Loucy (cell line): Measurements from ENCODE around the gene GPR156.

ENCODE experiments used
- H2AFZ ChIP-seq: fragments of 200-600 bp; sonication (generic); 2 replicates; pipeline ENCODE4 v1.6.0; 2016; ENCODE audit warnings: antibody characterized with exemption, mild to moderate bottlenecking, low read length, moderate library complexity
- H3F3A ChIP-seq: fragments of 200-600 bp; 2 replicates; pipeline ENCODE4 v1.6.0; 2016; ENCODE audit warnings: antibody characterized with exemption, low read depth, mild to moderate bottlenecking
- H3K27me3 ChIP-seq: fragments of 200-600 bp; sonication (generic); 2 replicates; pipeline ENCODE4 v1.6.1; 2014; ENCODE audit warnings: low read length, mild to moderate bottlenecking; ENCODE audit not compliant: insufficient read depth, poor library complexity, severe bottlenecking
- H3K36me3 ChIP-seq: fragments of 200-600 bp; sonication (generic); 2 replicates; pipeline ENCODE4 v1.6.1; 2016; ENCODE audit warnings: low read length; ENCODE audit not compliant: insufficient read depth
- H3K4me1 ChIP-seq: fragments of 200-600 bp; sonication (generic); 2 replicates; pipeline ENCODE4 v1.5.1; 2014; ENCODE audit warnings: low read length, mild to moderate bottlenecking; ENCODE audit not compliant: insufficient read depth, poor library complexity, severe bottlenecking
- H3K4me2 ChIP-seq: fragments of 200-600 bp; sonication (generic); 2 replicates; pipeline ENCODE4 v1.6.0; 2014; ENCODE audit warnings: antibody characterized with exemption, low read length, low read depth, mild to moderate bottlenecking; ENCODE audit not compliant: poor library complexity, severe bottlenecking
- H3K4me3 ChIP-seq: fragments of 200-600 bp; sonication (generic); 2 replicates; pipeline ENCODE4 v1.5.1; 2014; ENCODE audit warnings: low read length, mild to moderate bottlenecking, mixed read lengths; ENCODE audit not compliant: poor library complexity, severe bottlenecking
- H3K79me2 ChIP-seq: fragments of 200-600 bp; sonication (generic); 2 replicates; pipeline ENCODE4 v1.6.1; 2014; ENCODE audit warnings: low read length; ENCODE audit not compliant: insufficient read depth
- H3K9ac ChIP-seq: fragments of 200-600 bp; sonication (generic); 2 replicates; pipeline ENCODE4 v1.6.0; 2014; ENCODE audit warnings: mild to moderate bottlenecking, low read depth, low read length, moderate library complexity; ENCODE audit not compliant: poor library complexity, severe bottlenecking
- H3K9me2 ChIP-seq: fragments of 200-600 bp; sonication (generic); replicated peaks from 2 replicates; pipeline ENCODE4 v1.6.1; 2016; ENCODE audit warnings: low read depth, low read length, mixed read lengths
- H3K9me3 ChIP-seq: fragments of 200-600 bp; sonication (generic); 2 replicates; pipeline ENCODE4 v1.6.1; 2014; ENCODE audit warnings: mild to moderate bottlenecking, antibody characterized with exemption, low read length, low read depth; ENCODE audit not compliant: insufficient read depth
- H4K20me1 ChIP-seq: fragments of 200-600 bp; sonication (generic); 2 replicates; pipeline ENCODE4 v1.6.0; 2014; ENCODE audit warnings: antibody characterized with exemption, low read length, mild to moderate bottlenecking; ENCODE audit not compliant: insufficient read depth, poor library complexity, severe bottlenecking
- CTCF ChIP-seq: fragments of 200-600 bp; sonication (generic); conservative IDR thresholded peaks from 2 replicates; pipeline ENCODE4 v1.5.1; 2014; ENCODE audit warnings: mild to moderate bottlenecking, antibody characterized with exemption, low read length
- EZH2phosphoT487 ChIP-seq: fragments of 200-600 bp; IDR thresholded peaks from 2 replicates; pipeline ENCODE4 v1.6.1; 2018; ENCODE audit warnings: antibody characterized with exemption, mild to moderate bottlenecking, moderate library complexity, borderline replicate concordance

Gene GPR156

GRCh38 chr3:120129051-120129450, 156.0 kb downstream of the GPR156 start:
- no peaks in the 10 kb centered on the region for H3K36me3 ChIP-seq
- no peak overlapping the region for H3K4me3 ChIP-seq
- H3K9me2 ChIP-seq = no peaks in the 10 kb centered on the region
- no peaks in the 10 kb centered on the region for H3K9me3 ChIP-seq
- no peak for TF ChIP-seq EZH2phosphoT487
- TF ChIP-seq CTCF = no peak
- no peak overlapping the region for H3K4me2 ChIP-seq
- H3K79me2 ChIP-seq = no peaks in the 10 kb centered on the region
- H3K27me3 ChIP-seq = no peaks in the 10 kb centered on the region
- no peaks in the 10 kb centered on the region for H3F3A ChIP-seq
- H3K9ac ChIP-seq = no peak overlapping the region
- no peaks in the 10 kb centered on the region for H4K20me1 ChIP-seq
- no peak overlapping the region for H2AFZ ChIP-seq
- no peaks in the 10 kb centered on the region for H3K4me1 ChIP-seq

GRCh38 chr3:120125992-120126391, 159.0 kb downstream of the GPR156 start:
- no peaks in the 10 kb centered on the region for H3F3A ChIP-seq
- H3K4me3 ChIP-seq = no peak overlapping the region
- H3K4me2 ChIP-seq = no peak overlapping the region
- H3K9me2 ChIP-seq = no peaks in the 10 kb centered on the region
- H3K27me3 ChIP-seq = no peaks in the 10 kb centered on the region
- H3K36me3 ChIP-seq = no peaks in the 10 kb centered on the region
- no peaks in the 10 kb centered on the region for H3K9me3 ChIP-seq
- H3K9ac ChIP-seq = no peak overlapping the region
- TF ChIP-seq CTCF = no peak
- TF ChIP-seq EZH2phosphoT487 = no peak
- no peak overlapping the region for H2AFZ ChIP-seq
- H4K20me1 ChIP-seq = no peaks in the 10 kb centered on the region
- no peaks in the 10 kb centered on the region for H3K79me2 ChIP-seq
- no peaks in the 10 kb centered on the region for H3K4me1 ChIP-seq

GRCh38 chr3:120119846-120120510, 165.0 kb downstream of the GPR156 start:
- Histone ChIP-seq H3K27me3 (no peaks in the 10 kb centered on the region), H3K4me2 (no peak overlapping the region), H3K79me2 (no peaks in the 10 kb centered on the region)

More at GRCh38 chr3:120119846-120120510, 165.0 kb downstream of the GPR156 start:
- H2AFZ ChIP-seq = no peak overlapping the region
- H3K4me1 ChIP-seq = no peaks in the 10 kb centered on the region
- H3K9me2 ChIP-seq = no peaks in the 10 kb centered on the region
- H3K9me3 ChIP-seq = peaks cover 9% of the 10 kb centered on the region; the same call in 1 of the 2 replicates
- no peaks in the 10 kb centered on the region for H4K20me1 ChIP-seq
- H3F3A ChIP-seq = no peaks in the 10 kb centered on the region
- no peaks in the 10 kb centered on the region for H3K36me3 ChIP-seq
- no peak overlapping the region for H3K4me3 ChIP-seq
- no peak overlapping the region for H3K9ac ChIP-seq
- TF ChIP-seq CTCF (no peak), EZH2phosphoT487 (no peak)
